VCaP (cell line): ENCODE measurements around the gene C14orf119.
A peak's percentile ranks its signal among the peaks of the same experiment; 100 is the strongest.

Source experiments
- H3K27ac ChIP-seq: fragments of 450-650 bp; 2 replicates; pipeline ENCODE4 v1.5.1; 2017
- CTCF ChIP-seq: fragments of 450-650 bp; conservative IDR thresholded peaks from 2 replicates; pipeline ENCODE4 v1.5.1; 2017; ENCODE audit warnings: mild to moderate bottlenecking, moderate library complexity

The C14orf119 gene

GRCh38 chr14:23080474-23080873 is 14.8 kb upstream of the C14orf119 start:
- no peak overlapping the region for H3K27ac ChIP-seq
- no peak for TF ChIP-seq CTCF

GRCh38 chr14:23085458-23085857 is 9.8 kb upstream of the C14orf119 start:
- H3K27ac ChIP-seq, result no peak overlapping the region
- TF ChIP-seq CTCF, result no peak

- TF ChIP-seq CTCF, result no peak
- 0 out of 2 replicates have a peak overlapping the region, but pooled peaks have one; percentile 6 for H3K27ac ChIP-seq
Observed at GRCh38 chr14:23086565-23086964, 8.7 kb upstream of the C14orf119 start.

GRCh38 chr14:23089498-23090253 is 5.6 kb upstream of the C14orf119 start:
- TF ChIP-seq CTCF, result no peak
- H3K27ac ChIP-seq, result peak overlapping the region; percentile 45

GRCh38 chr14:23090254-23090636 is 5.1 kb upstream of the C14orf119 start:
- no peak for TF ChIP-seq CTCF
- H3K27ac ChIP-seq, result peak overlapping the region; percentile 45

- peak overlapping the region; percentile 45 for H3K27ac ChIP-seq
- no peak for TF ChIP-seq CTCF
Observed at GRCh38 chr14:23091294-23092225, 3.7 kb upstream of the C14orf119 start.

GRCh38 chr14:23093104-23093503 is 2.2 kb upstream of the C14orf119 start:
- no peak for TF ChIP-seq CTCF
- H3K27ac ChIP-seq, result no peak overlapping the region; the same call in 1 of the 2 replicates
